Lower leg skin (tissue), 4 donors: ENCODE data around the gene DNAI1. TPM values are rescaled to one million over a fixed set of nuclear protein-coding genes. Genes with fewer than 3 reads are reported as not detected.
A peak's percentile ranks its signal among the peaks of the same experiment; 100 is the strongest.

Experiments used
- DNase-seq, 2 donors: peaks; one replicate each; pipeline ENCODE4 v3.0.0-alpha.2; 2019; ENCODE audit warnings: low spot score in 2 of 2
- H3K4me3 ChIP-seq: fragments of 200-600 bp; sonication (generic); 2 replicates; pipeline ENCODE4 v1.5.1; 2017; ENCODE audit warnings: mild to moderate bottlenecking, low read depth; ENCODE audit not compliant: poor library complexity, severe bottlenecking
- CTCF ChIP-seq, 3 donors: fragments of 450-650 bp; IDR thresholded peaks; one replicate each; pipeline ENCODE4 v1.5.1; 2016; ENCODE audit warnings: antibody characterized with exemption in 3 of 3, mild to moderate bottlenecking in 3 of 3, moderate library complexity in 2 of 3
- POLR2A ChIP-seq, 2 donors: fragments of 450-650 bp; IDR thresholded peaks; one replicate each; pipeline ENCODE4 v1.6.1; 2016 to 2017; ENCODE audit warnings: antibody characterized with exemption in 2 of 2, mild to moderate bottlenecking in 1 of 2, moderate library complexity in 1 of 2
- WGBS, 2 donors: methylation state at CpG; one replicate each; pipeline ENCODE4 v1.1.5; 2018; 5-methylcytosine and 5-hydroxymethylcytosine counted together
- intact Hi-C: fragments of 100-400 bp; cut with DNase I; formaldehyde crosslinking; loops from one replicate; pipeline ENCODE4 v1.15.0; 2023; ENCODE audit warnings: low total_unique reads
- total RNA-seq, 4 donors: library from RNA; depleted of rRNA; stranded (reverse); fragments of >200 nt; gene quantifications; one replicate each; pipeline ENCODE4 v1.1.0, GENCODE V29; 2016

The DNAI1 gene
- total RNA-seq = not detected

- no peak for TF ChIP-seq CTCF (IDR thresholded peaks at IDR 0.05)
- TF ChIP-seq POLR2A (IDR thresholded peaks at IDR 0.05) = no peak
- peak within 1 kb of the TSS; percentile 59 for H3K4me3 ChIP-seq
- DNase-seq = peak; percentile 97 to 100
- intact Hi-C loops = no loop called here
- WGBS, 2 donors = 1% methylated on average over 36 to 71 of the region's 94 CpGs
Measured at GRCh38 chr9:34458013-34458958, at the start of gene DNAI1, which contains the start of gene FAM219A. Gene DNAI1 (plus strand): TSS chr9:34458805. CDS start chr9:34459006, 201 bp downstream. Gene FAM219A (minus strand): TSS chr9:34458570. CDS start chr9:34458263, 307 bp downstream.

- 67 to 87% methylated on average over 2 of the region's 2 CpGs for WGBS, 2 donors
- no peak for DNase-seq
- intact Hi-C loops = no loop called here
- no peak overlapping the region for H3K4me3 ChIP-seq
- no peak for TF ChIP-seq CTCF (IDR thresholded peaks at IDR 0.05)
- no peak for TF ChIP-seq POLR2A (IDR thresholded peaks at IDR 0.05)
Measured at GRCh38 chr9:34409154-34409553, 49.5 kb upstream of the DNAI1 start.

- TF ChIP-seq POLR2A (IDR thresholded peaks at IDR 0.05) (no peak), CTCF (IDR thresholded peaks at IDR 0.05) (no peak)
- no peak for DNase-seq
- intact Hi-C loops = no loop called here
- WGBS, 2 donors = 43 to 94% methylated on average over 1 of the region's 1 CpG
- no peak overlapping the region for H3K4me3 ChIP-seq
Measured at GRCh38 chr9:34412336-34412735, 46.3 kb upstream of the DNAI1 start.

GRCh38 chr9:34413231-34413852, 45.3 kb upstream of the DNAI1 start:
- no peak for DNase-seq
- intact Hi-C loops = no loop called here
- no peak for TF ChIP-seq POLR2A (IDR thresholded peaks at IDR 0.05)
- TF ChIP-seq CTCF (IDR thresholded peaks at IDR 0.05) = no peak
- H3K4me3 ChIP-seq = no peak overlapping the region
- WGBS, 2 donors = 23 to 30% methylated on average over 6 of the region's 6 CpGs

- H3K4me3 ChIP-seq = no peak overlapping the region
- no peak for TF ChIP-seq CTCF (IDR thresholded peaks at IDR 0.05)
- no peak for TF ChIP-seq POLR2A (IDR thresholded peaks at IDR 0.05)
- intact Hi-C loops = no loop called here
- 84 to 85% methylated on average over 3 of the region's 3 CpGs for WGBS, 2 donors
- DNase-seq = no peak
Measured at GRCh38 chr9:34417734-34418133, 40.9 kb upstream of the DNAI1 start.
